SK-N-SH (cell line): ENCODE data around the gene MPC1.

Experiments
- CTCF ChIP-seq: fragments of 200-600 bp; sonication (generic); IDR thresholded peaks from 2 replicates; pipeline ENCODE4 v1.6.1; 2017; ENCODE audit warnings: antibody characterized with exemption, mild to moderate bottlenecking, moderate library complexity
- REST ChIP-seq: IDR thresholded peaks from 2 replicates; pipeline ENCODE4 v1.6.1; 2012; ENCODE audit warnings: mild to moderate bottlenecking, low read depth, low read length, moderate library complexity

GRCh38 chr6:166405386-166405785 lies 22.6 kb upstream of the MPC1 start:
- TF ChIP-seq CTCF (no peak), REST (no peak)
